Vagina (tissue), 2 donors: ENCODE results near the gene ONECUT3.

Source experiments
- CTCF ChIP-seq, 3 experiments: fragments of 450-650 bp in 2 of 3; fragments of 200-600 bp in 1 of 3; sonication (generic) in 1 of 3; IDR thresholded peaks; one replicate each; pipeline ENCODE4 v1.5.1; 2017 to 2019; ENCODE audit warnings: antibody characterized with exemption in 3 of 3, mild to moderate bottlenecking in 2 of 3, moderate library complexity in 2 of 3
- POLR2A ChIP-seq, 2 donors: fragments of 450-650 bp; IDR thresholded peaks; one replicate each; pipeline ENCODE4 v1.6.1; 2017; ENCODE audit warnings: antibody characterized with exemption in 2 of 2, mild to moderate bottlenecking in 2 of 2, moderate library complexity in 2 of 2
- POLR2AphosphoS5 ChIP-seq, 2 donors: sonication (generic); formaldehyde crosslinking; IDR thresholded peaks; one replicate each; pipeline ENCODE4 v1.9.0; 2017; ENCODE audit warnings: antibody characterized with exemption in 2 of 2, mild to moderate bottlenecking in 2 of 2, low read depth in 1 of 2; ENCODE audit not compliant: insufficient read depth in 1 of 2

GRCh38 chr19:1807030-1807694, 53.9 kb downstream of the ONECUT3 start:
- no peak for TF ChIP-seq POLR2A (IDR thresholded peaks at IDR 0.05)
- no peak for TF ChIP-seq CTCF (IDR thresholded peaks at IDR 0.05)
- TF ChIP-seq POLR2AphosphoS5 (IDR thresholded peaks at IDR 0.05; ENCODE audit: insufficient read depth in 1 of 2, low read depth in 1 of 2): no peak
